Measurements from ENCODE around the gene SLC49A4.

- TF ChIP-seq CTCF (IDR thresholded peaks at IDR 0.05) (no peak), POLR2A (IDR thresholded peaks at IDR 0.05) (no peak)
Measured at GRCh38 chr3:122758877-122759560, 35.9 kb upstream of the SLC49A4 start.

All from tibial nerve (tissue), 3 donors.